Fibroblast of pulmonary artery (primary cell): Measurements from ENCODE around the gene PLCH2.
"Not testable (repeated sequence)": the region's sequence is repeated elsewhere in the genome, so short reads cannot be mapped to it uniquely, and the experiment has no call there.

Experiments
- DNase-seq: peaks from one replicate; pipeline ENCODE4 v3.0.0-alpha.2; 2010; ENCODE audit warnings: low read depth
- H3K4me3 ChIP-seq: replicated peaks from 2 replicates; pipeline ENCODE4 v1.5.1; 2011; ENCODE audit warnings: low read depth, mild to moderate bottlenecking, control low read depth, low read length, moderate library complexity
- TF ChIP-seq, protein P1 (sequence below): IDR thresholded peaks from 2 replicates; pipeline ENCODE4 v1.5.1; 2011; ENCODE audit warnings: mild to moderate bottlenecking, control low read depth, low read length, inconsistent platforms; ENCODE audit errors: missing control alignments

PLCH2 gene

GRCh38 chr1:2546515-2547209 lies 70.6 kb downstream of the PLCH2 start:
- peak; percentile 43 for DNase-seq
- peak overlapping the region; percentile 45 for H3K4me3 ChIP-seq
- TF ChIP-seq, protein P1, sequence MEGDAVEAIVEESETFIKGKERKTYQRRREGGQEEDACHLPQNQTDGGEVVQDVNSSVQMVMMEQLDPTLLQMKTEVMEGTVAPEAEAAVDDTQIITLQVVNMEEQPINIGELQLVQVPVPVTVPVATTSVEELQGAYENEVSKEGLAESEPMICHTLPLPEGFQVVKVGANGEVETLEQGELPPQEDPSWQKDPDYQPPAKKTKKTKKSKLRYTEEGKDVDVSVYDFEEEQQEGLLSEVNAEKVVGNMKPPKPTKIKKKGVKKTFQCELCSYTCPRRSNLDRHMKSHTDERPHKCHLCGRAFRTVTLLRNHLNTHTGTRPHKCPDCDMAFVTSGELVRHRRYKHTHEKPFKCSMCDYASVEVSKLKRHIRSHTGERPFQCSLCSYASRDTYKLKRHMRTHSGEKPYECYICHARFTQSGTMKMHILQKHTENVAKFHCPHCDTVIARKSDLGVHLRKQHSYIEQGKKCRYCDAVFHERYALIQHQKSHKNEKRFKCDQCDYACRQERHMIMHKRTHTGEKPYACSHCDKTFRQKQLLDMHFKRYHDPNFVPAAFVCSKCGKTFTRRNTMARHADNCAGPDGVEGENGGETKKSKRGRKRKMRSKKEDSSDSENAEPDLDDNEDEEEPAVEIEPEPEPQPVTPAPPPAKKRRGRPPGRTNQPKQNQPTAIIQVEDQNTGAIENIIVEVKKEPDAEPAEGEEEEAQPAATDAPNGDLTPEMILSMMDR: no peak

DNA sequence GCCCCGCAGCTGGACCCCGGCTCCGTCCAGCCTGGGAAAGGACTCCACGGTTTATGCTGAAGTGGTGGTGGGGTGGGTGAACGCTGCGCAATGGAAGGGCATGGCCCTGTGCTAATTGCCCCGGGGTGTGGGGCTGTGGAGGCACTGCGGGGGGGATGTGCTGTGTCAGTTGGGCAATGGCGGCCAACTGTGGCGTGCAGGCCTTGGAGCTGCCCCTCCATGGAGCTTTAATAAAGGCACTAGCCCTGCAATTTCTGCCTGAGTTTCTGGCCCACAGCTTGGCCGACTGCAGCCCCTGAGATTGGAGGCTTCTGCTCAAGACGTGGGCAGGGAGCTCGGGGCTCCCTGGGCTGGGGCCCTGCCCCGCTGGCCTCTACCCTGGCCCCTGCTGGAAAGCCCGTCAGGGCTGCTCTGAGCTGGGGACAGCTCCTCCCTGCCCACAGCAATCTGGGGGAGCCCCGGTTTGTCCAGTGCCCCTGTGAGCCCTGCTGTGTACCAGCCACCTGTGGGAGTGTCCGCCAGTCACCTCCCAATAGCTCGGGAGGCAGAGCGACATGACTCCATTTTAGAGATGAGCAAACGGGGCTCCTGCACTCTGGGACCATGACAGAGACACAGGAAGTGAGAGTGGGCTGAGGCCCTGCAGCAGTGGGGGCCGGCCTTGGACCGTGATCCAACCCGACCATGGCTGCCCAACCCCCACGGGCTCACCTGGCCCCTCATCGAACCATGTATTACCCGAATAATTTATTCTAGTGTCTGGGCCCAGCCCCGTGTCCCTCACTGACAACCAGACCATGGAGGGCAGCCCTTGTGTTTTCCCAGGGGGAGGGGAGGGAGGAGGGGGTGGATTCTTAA lies 71.3 kb downstream of the PLCH2 start:
- no peak for DNase-seq
- TF ChIP-seq, protein P1: no peak
- no peak overlapping the region for H3K4me3 ChIP-seq

DNA sequence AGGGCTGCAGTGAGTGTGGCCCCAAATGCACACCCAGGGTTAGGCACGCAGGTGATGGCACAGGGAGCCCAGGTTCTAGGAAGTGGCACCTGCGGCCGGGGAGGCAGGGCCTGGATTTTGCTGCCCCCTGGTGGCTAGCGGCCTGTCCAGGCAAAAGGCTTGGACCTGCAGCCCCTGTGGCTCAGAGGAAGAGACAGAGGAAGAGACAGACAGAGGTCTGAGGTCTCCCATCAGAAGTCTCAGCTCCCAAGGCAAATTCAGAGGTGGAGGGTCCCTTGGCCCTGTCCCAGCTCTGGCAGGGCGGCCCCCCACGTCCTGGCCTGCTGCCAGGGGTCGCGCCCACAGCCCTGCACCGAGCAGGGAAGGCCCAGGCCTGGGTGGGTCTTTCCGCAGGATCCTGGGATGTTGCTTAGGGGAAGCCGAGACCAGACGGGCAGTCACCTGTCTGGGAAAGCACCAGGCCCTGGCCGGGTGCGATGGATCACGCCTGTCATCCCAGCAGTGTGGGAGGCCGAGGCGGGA lies 72.0 kb downstream of the PLCH2 start:
- DNase-seq: peak; percentile 63
- no peak overlapping the region for H3K4me3 ChIP-seq

DNA sequence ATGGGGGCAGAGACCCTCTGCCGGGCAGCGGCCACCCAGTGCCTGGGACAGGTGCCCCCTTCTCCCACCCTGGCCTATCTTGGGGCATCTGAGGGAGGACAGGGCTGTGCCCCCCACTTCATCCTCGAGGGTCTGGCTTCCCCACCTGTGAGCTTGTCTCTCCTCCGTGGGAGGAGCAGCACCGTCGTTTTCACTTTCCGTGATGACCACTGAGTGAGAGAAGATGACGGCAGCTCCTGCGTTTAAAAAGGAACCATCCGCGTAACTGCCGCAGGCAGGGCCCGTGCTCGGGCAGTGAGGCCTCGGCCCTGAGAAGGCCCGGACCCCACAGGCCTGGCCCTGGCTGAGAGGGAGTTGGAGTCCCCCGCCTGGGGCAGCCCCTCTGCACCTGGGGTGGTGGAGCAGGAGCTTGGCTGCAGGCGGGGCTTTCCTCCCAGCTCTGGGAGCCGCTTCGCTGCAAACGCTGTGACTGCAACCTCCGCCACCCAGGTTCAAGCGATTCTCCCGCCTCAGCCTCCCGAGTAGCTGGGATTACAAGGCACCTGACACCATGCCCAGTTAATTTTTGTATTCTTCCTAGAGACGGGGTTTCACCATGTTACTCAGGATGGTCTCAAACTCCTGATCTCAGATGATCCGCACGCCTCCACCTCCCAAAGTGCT lies 73.4 kb downstream of the PLCH2 start:
- H3K4me3 ChIP-seq, DNase-seq: not testable (repeated sequence)

More for the DNA sequence above, 72.0 kb downstream of the PLCH2 start:
- TF ChIP-seq, protein P1: peak; percentile 92

- not testable (repeated sequence) for H3K4me3 ChIP-seq, DNase-seq
Measured at GRCh38 chr1:2550309-2550861, 74.3 kb downstream of the PLCH2 start.

- DNase-seq, H3K4me3 ChIP-seq: not testable (repeated sequence)
Measured at GRCh38 chr1:2551544-2551943, 75.5 kb downstream of the PLCH2 start.

GRCh38 chr1:2552189-2552588 lies 76.1 kb downstream of the PLCH2 start:
- H3K4me3 ChIP-seq: no peak overlapping the region
- TF ChIP-seq, protein P1: no peak
- DNase-seq: no peak

DNA sequence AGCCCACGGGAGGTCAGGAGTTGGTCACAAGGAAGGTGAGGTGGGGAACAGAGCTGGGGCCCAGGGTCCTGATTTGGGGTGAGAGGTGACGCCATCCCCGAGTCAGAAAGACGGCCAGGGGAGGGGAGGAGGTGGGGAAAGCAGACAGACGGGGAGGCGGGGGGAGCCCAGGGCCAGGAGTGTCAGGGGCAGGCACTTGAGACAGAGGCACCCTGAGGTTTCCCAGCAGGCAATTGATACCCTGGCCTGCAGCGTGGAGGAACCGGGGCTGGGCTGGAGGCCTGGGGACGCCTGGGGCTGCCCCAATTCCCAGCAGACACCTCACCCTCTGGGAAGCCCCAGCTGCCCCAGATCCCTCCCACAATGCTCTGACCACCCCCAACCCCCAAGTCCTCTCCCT lies 77.0 kb downstream of the PLCH2 start:
- DNase-seq: not testable (repeated sequence)

More for the DNA sequence above, 77.0 kb downstream of the PLCH2 start:
- H3K4me3 ChIP-seq: not testable (repeated sequence)
